ENCODE data around the gene ADAM17. TPM values are rescaled to one million over a fixed set of nuclear protein-coding genes. Genes with fewer than 3 reads are reported as not detected.
A peak's percentile ranks its signal among the peaks of the same experiment; 100 is the strongest.

Gene ADAM17
- total RNA-seq, 1 experiment from 2014 or later, result 21.2 TPM

DNA sequence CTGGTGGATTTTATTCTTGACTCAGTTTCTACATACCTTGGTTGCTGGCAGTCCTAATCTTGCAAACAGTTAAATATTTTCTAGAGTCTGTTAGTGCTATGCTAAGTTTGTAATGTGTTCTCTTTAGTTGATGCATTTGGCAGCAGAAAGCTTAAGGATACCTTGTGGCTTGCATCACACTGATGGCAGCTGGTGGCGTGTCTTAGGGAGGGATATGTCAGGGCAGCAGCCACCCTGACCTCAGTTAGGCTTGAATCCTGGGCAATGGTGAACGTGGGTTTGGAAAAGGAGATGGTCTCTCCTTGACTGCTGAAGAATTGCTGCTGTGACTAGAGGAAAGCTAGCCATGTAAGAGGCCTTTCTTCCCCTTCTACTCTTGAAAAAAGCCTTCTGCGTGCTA lies 77.1 kb downstream of the ADAM17 start:
- DNase-seq, result no peak
- Histone ChIP-seq H3K36me3 (replicated peaks; ENCODE audit: control insufficient read depth, insufficient read depth, low read length) (peaks cover 2% of the 10 kb centered on the region; the same call in 1 of the 2 replicates), H3K27me3 (ENCODE audit: control insufficient read depth, insufficient read depth, low read length) (no peaks in the 10 kb centered on the region; the same call in 1 of the 2 replicates), H3K4me3 (ENCODE audit: insufficient read depth, low read depth, low read length) (no peak overlapping the region)

DNA sequence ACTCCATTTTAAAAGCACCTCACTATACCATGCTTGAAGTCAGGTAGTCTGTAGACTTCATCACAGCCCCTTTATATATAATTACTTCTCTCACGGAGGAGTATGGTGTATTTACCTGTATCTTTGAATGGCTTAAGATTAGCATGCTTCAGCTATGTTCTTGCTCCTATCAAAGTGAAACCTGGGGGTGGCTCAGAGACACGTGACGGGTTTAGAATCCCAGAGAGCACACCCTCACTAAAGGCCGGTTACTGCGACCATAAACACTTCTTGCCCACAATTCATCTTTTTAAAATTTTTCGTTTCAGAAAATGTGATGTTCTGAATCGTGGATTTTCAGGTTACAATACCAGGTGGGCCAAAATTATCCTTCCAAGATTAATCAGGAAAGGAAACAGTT lies 77.7 kb downstream of the ADAM17 start:
- DNase-seq, result no peak
- no peak overlapping the region for H3K4me3 ChIP-seq (ENCODE audit: insufficient read depth, low read depth, low read length)
- no peaks in the 10 kb centered on the region; the same call in 1 of the 2 replicates for H3K27me3 ChIP-seq (ENCODE audit: control insufficient read depth, insufficient read depth, low read length)
- H3K36me3 ChIP-seq (replicated peaks; ENCODE audit: control insufficient read depth, insufficient read depth, low read length), result peaks cover 2% of the 10 kb centered on the region; the same call in 1 of the 2 replicates

DNA sequence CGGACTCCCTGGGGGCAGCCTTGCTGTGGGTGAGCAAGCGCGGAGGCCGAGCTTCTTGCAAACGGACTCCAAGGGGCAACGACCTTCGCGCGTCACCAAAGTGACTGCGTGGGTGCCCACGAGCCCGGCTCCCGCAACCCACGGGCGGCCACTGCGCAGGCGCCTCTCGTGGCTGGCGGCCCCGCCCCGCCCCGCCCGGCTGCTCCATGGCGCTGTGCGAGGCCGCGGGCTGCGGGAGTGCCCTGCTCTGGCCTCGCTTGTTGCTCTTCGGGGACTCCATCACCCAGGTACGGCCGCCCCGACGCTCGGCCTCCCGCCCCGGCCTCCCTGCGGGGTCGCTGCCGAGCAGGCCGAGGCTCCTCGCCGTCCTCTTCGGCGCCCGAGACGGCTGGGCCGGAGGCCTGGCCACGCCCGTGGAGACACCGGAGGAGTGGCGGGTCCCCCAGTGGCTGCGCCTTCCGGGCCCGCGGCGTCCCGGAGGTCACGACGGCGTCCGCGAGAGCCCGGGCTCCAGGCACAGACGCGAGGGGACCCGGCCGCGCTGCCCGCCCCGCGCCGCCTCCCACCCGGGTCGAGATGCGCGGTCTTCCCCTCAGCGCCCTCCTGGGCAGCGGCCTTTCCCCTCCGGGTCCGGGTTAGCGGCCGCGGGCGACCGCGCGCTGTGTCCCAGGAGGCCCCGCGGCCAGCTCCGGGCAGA lies 81.1 kb downstream of the ADAM17 start, which contains the start of gene IAH1:
Gene IAH1, plus strand, starts transcription at position 191 of the 697 bp plus-strand sequence. Its CDS starts 16 bp downstream, at position 207.
- H3K4me3 ChIP-seq (ENCODE audit: insufficient read depth, low read depth, low read length), result peak within 1 kb of the TSS; percentile 57
- H3K27me3 ChIP-seq (ENCODE audit: control insufficient read depth, insufficient read depth, low read length), result no peaks in the 10 kb centered on the region; the same call in 1 of the 2 replicates
- peaks cover 2% of the 10 kb centered on the region for H3K36me3 ChIP-seq (replicated peaks; ENCODE audit: control insufficient read depth, insufficient read depth, low read length)
- DNase-seq, result peak; percentile 82

DNA sequence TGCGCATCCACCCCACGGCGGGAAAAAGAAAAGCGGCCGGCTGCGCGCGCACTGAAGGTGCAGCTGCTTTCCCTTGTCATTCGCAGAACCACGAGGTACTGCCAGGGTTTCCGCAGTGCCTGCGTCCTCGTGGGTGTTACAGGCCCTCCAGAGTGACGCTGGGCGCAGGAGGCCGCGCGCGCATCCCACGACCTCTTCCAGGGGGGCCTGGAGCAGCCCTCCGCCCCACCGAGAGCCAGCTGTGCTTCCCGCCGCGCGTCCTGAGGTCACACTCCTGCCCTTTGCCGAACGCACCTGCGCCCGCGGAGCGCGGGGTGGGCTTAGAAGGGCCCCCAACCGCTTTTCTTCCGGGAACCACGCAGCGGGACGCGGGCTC lies 81.7 kb downstream of the ADAM17 start:
- peak; percentile 69 for DNase-seq
- peak overlapping the region; percentile 57 for H3K4me3 ChIP-seq (ENCODE audit: insufficient read depth, low read depth, low read length)

GRCh38 chr2:9473308-9473984 lies 82.2 kb downstream of the ADAM17 start:
- peak overlapping the region; percentile 57 for H3K4me3 ChIP-seq (ENCODE audit: insufficient read depth, low read depth, low read length)
- peak; percentile 80 for DNase-seq
- no peaks in the 10 kb centered on the region; the same call in 1 of the 2 replicates for H3K27me3 ChIP-seq (ENCODE audit: control insufficient read depth, insufficient read depth, low read length)
- H3K36me3 ChIP-seq (replicated peaks; ENCODE audit: control insufficient read depth, insufficient read depth, low read length), result peaks cover 4% of the 10 kb centered on the region

More for the DNA sequence above, 81.7 kb downstream of the ADAM17 start:
- Histone ChIP-seq H3K27me3 (ENCODE audit: control insufficient read depth, insufficient read depth, low read length) (no peaks in the 10 kb centered on the region; the same call in 1 of the 2 replicates), H3K36me3 (replicated peaks; ENCODE audit: control insufficient read depth, insufficient read depth, low read length) (peaks cover 2% of the 10 kb centered on the region)

- DNase-seq, result no peak
- Histone ChIP-seq H3K36me3 (replicated peaks; ENCODE audit: control insufficient read depth, insufficient read depth, low read length) (peaks cover 6% of the 10 kb centered on the region), H3K27me3 (ENCODE audit: control insufficient read depth, insufficient read depth, low read length) (no peaks in the 10 kb centered on the region; the same call in 1 of the 2 replicates), H3K4me3 (ENCODE audit: insufficient read depth, low read depth, low read length) (no peak overlapping the region)
Observed at GRCh38 chr2:9472511-9472910, 83.1 kb downstream of the ADAM17 start.

DNA sequence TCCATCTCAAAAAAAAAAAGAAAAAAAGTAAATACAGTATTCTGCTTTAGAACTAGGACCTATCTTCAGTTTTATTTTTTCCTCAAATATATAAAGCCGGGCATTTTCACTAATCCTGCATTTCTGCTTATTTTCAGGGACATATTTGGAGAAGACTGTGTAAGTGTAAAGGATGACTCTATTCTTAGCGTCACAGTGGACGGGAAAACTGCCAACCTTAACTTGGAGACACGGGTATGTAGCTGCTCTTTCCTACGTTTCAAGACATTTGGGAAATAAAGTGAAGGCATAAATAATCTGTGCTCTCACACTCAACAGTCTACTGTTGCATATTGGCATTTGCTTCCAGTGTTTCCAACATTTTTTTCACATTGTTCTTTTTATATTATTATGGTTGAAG lies 84.4 kb downstream of the ADAM17 start:
- no peaks in the 10 kb centered on the region; the same call in 1 of the 2 replicates for H3K27me3 ChIP-seq (ENCODE audit: control insufficient read depth, insufficient read depth, low read length)
- no peak overlapping the region for H3K4me3 ChIP-seq (ENCODE audit: insufficient read depth, low read depth, low read length)
- peaks cover 6% of the 10 kb centered on the region for H3K36me3 ChIP-seq (replicated peaks; ENCODE audit: control insufficient read depth, insufficient read depth, low read length)
- DNase-seq, result no peak

- H3K36me3 ChIP-seq (replicated peaks; ENCODE audit: control insufficient read depth, insufficient read depth, low read length), result peaks cover 10% of the 10 kb centered on the region
Observed at GRCh38 chr2:9467687-9468086, 87.9 kb downstream of the ADAM17 start.

DNA sequence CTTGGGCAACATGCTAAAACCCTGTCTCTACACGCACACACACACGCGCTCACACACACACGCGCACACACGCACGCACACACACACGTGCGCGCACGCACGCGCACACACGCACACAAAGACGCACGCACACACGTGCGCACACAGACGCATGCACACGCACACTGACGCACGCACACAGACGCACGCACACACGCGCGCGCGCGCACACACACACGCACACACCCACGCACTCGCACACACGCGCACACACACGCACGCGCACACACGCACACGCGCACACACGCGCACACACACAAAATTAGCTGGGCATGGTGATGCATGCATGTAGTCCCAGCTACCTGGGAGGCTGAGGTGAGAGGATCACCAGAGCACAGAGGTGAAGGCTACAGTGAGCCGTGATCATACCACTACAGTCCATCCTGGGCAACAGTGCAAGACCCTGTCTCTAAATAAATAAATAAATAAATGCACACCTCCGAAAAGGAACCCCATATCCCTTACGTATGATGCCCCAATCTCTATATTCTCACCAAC lies 89.4 kb downstream of the ADAM17 start:
- no peaks in the 10 kb centered on the region for H3K27me3 ChIP-seq (ENCODE audit: control insufficient read depth, insufficient read depth, low read length)
- DNase-seq, result no peak
- peaks cover 10% of the 10 kb centered on the region for H3K36me3 ChIP-seq (replicated peaks; ENCODE audit: control insufficient read depth, insufficient read depth, low read length)
- H3K4me3 ChIP-seq (ENCODE audit: insufficient read depth, low read depth, low read length), result no peak overlapping the region

More at GRCh38 chr2:9467687-9468086, 87.9 kb downstream of the ADAM17 start:
- H3K4me3 ChIP-seq (ENCODE audit: insufficient read depth, low read depth, low read length), result no peak overlapping the region
- H3K27me3 ChIP-seq (ENCODE audit: control insufficient read depth, insufficient read depth, low read length), result no peaks in the 10 kb centered on the region
- no peak for DNase-seq

- H3K4me3 ChIP-seq (ENCODE audit: insufficient read depth, low read depth, low read length), result no peak overlapping the region
- peaks cover 11% of the 10 kb centered on the region for H3K36me3 ChIP-seq (replicated peaks; ENCODE audit: control insufficient read depth, insufficient read depth, low read length)
Observed at GRCh38 chr2:9465170-9465569, 90.5 kb downstream of the ADAM17 start.

DNA sequence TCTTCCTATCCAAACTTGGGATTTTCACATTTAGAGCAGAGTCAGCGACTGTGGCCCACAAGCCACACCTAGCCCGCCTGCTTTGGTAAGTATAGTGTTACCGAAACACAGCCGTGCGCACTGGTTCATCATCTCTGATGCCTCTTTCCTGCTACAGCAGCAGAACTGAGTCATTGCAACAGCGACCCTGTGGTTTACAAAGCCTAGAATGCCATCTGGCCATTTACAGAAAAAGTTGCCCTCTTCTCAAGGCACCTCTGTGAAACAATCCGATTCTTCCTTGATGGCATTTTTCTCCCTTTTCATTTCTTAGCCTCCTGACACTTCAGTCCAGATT lies 92.0 kb downstream of the ADAM17 start:
- Histone ChIP-seq H3K36me3 (replicated peaks; ENCODE audit: control insufficient read depth, insufficient read depth, low read length) (peaks cover 11% of the 10 kb centered on the region), H3K27me3 (ENCODE audit: control insufficient read depth, insufficient read depth, low read length) (no peaks in the 10 kb centered on the region), H3K4me3 (ENCODE audit: insufficient read depth, low read depth, low read length) (no peak overlapping the region)
- DNase-seq, result no peak

More at GRCh38 chr2:9465170-9465569, 90.5 kb downstream of the ADAM17 start:
- DNase-seq, result no peak
- H3K27me3 ChIP-seq (ENCODE audit: control insufficient read depth, insufficient read depth, low read length), result no peaks in the 10 kb centered on the region

- H3K4me3 ChIP-seq (ENCODE audit: insufficient read depth, low read depth, low read length), result no peak overlapping the region
- no peaks in the 10 kb centered on the region for H3K27me3 ChIP-seq (ENCODE audit: control insufficient read depth, insufficient read depth, low read length)
- peaks cover 10% of the 10 kb centered on the region for H3K36me3 ChIP-seq (replicated peaks; ENCODE audit: control insufficient read depth, insufficient read depth, low read length)
- no peak for DNase-seq
Observed at GRCh38 chr2:9462886-9463697, 92.5 kb downstream of the ADAM17 start.

- no peak for DNase-seq
- Histone ChIP-seq H3K27me3 (ENCODE audit: control insufficient read depth, insufficient read depth, low read length) (no peaks in the 10 kb centered on the region), H3K36me3 (replicated peaks; ENCODE audit: control insufficient read depth, insufficient read depth, low read length) (peaks cover 9% of the 10 kb centered on the region), H3K4me3 (ENCODE audit: insufficient read depth, low read depth, low read length) (no peak overlapping the region)
Observed at GRCh38 chr2:9462313-9462712, 93.3 kb downstream of the ADAM17 start.

GRCh38 chr2:9461079-9461478 lies 94.6 kb downstream of the ADAM17 start:
- Histone ChIP-seq H3K36me3 (replicated peaks; ENCODE audit: control insufficient read depth, insufficient read depth, low read length) (peaks cover 9% of the 10 kb centered on the region), H3K4me3 (ENCODE audit: insufficient read depth, low read depth, low read length) (no peak overlapping the region), H3K27me3 (ENCODE audit: control insufficient read depth, insufficient read depth, low read length) (no peaks in the 10 kb centered on the region)
- no peak for DNase-seq
